Measurements from ENCODE around the gene ACAD9. TPM values are rescaled to one million over a fixed set of nuclear protein-coding genes. Genes with fewer than 3 reads are reported as not detected.
"Not testable (repeated sequence)": the region's sequence is repeated elsewhere in the genome, so short reads cannot be mapped to it uniquely, and the experiment has no call there.

The ACAD9 gene
- total and polyA plus RNA-seq, 8 donors, result 38.6 to 46.4 (median 43.4) TPM

- TF ChIP-seq CTCF (IDR thresholded peaks at IDR 0.05), result no peak
- H3K36me3 ChIP-seq, result peaks cover 0 to 32% of the 10 kb centered on the region in 2 donors
- H3K27me3 ChIP-seq, result no peaks in the 10 kb centered on the region
- DNase-seq, result no peak
- H3K4me3 ChIP-seq, result no peak overlapping the region
- H3K9me3 ChIP-seq, result peaks cover 0 to 11% of the 10 kb centered on the region in 2 donors
- intact Hi-C loops (cut with DNase I), result no loop called here
- no peak overlapping the region for H3K27ac ChIP-seq
- no peaks in the 10 kb centered on the region for H3K4me1 ChIP-seq
- ATAC-seq, result no peak
These were observed 40.6 kb downstream of the ACAD9 start for GRCh38 chr3:128919988-128920387.

DNA sequence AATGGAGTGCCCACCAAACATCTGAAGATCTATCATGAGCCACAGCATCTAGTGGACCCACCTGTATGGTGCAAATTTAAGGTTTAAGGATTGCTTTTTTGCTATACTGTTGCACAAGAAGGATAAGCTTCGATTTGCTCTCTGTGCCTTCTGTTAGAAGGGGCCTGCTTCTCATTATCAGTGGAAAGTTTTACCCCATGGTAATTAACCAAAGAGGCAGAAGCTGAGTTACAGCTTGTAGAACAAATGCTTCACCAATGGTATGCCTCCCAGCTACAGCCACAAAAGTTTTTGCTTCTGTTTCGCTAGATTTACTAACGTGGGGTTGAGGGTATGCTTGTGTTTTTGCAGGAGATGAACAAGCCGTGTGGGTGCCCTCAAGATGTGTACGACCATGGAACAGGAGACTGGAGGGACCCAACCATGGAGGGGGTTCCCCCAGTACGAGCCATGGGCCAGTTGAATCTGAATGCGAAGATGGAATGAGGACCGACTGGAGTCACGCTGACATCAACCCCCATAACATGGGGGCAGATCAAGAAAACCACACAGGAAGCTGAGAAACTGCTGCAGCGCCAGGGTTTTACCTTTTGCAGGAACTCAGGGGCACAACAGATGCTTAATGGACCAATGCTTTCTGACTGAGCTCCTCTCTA, 43.5 kb downstream of the ACAD9 start:
- Histone ChIP-seq H3K27ac (no peak overlapping the region), H3K4me3 (no peak overlapping the region), H3K9me3 (peaks cover 0 to 13% of the 10 kb centered on the region in 2 donors), H3K27me3 (no peaks in the 10 kb centered on the region), H3K36me3 (peaks cover 0 to 10% of the 10 kb centered on the region in 2 donors), H3K4me1 (no peaks in the 10 kb centered on the region)
- no peak for DNase-seq
- TF ChIP-seq CTCF (IDR thresholded peaks at IDR 0.05), result no peak
- no peak for ATAC-seq
- intact Hi-C loops (cut with DNase I), result no loop called here

- DNase-seq, result no peak
- H3K27me3 ChIP-seq, result no peaks in the 10 kb centered on the region
- no peak for ATAC-seq
- peaks cover 0 to 4% of the 10 kb centered on the region in 2 donors for H3K36me3 ChIP-seq
- no peak overlapping the region for H3K27ac ChIP-seq
- intact Hi-C loops (cut with DNase I), result no loop called here
- no peaks in the 10 kb centered on the region for H3K4me1 ChIP-seq
- peaks cover 0 to 13% of the 10 kb centered on the region in 2 donors for H3K9me3 ChIP-seq
- no peak for TF ChIP-seq CTCF (IDR thresholded peaks at IDR 0.05)
- H3K4me3 ChIP-seq, result no peak overlapping the region
These were observed 44.2 kb downstream of the ACAD9 start for GRCh38 chr3:128923576-128923975.

- peaks cover 0 to 13% of the 10 kb centered on the region in 2 donors for H3K9me3 ChIP-seq
These were observed 44.6 kb downstream of the ACAD9 start for GRCh38 chr3:128923986-128924385.

DNA sequence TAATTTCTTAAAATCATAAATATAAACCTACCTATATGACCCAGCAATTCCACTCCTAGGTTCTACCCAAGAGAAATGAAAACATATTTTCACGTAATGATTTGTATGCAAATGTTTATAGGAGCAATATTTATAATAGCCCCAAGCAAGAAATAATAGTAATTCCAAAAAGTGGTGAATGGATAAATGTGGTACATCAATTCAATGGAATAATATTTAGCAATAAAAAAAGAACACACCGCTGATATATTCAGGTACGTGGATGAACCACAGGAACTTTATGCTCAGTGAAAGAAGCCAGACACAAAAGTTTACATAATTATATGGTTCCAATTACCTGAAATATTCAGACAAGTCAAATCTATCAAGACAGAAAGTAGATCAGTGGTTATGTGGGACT, 49.9 kb downstream of the ACAD9 start:
- H3K27me3 ChIP-seq, result no peaks in the 10 kb centered on the region
- intact Hi-C loops (cut with DNase I), result no loop called here

More at GRCh38 chr3:128923986-128924385, 44.6 kb downstream of the ACAD9 start:
- H3K27ac ChIP-seq; intact Hi-C loops (cut with DNase I); H3K4me1 ChIP-seq; H3K4me3 ChIP-seq; ATAC-seq; DNase-seq; H3K27me3 ChIP-seq; H3K36me3 ChIP-seq: not testable (repeated sequence)

More for the DNA sequence above, 49.9 kb downstream of the ACAD9 start:
- no peaks in the 10 kb centered on the region for H3K4me1 ChIP-seq
- ATAC-seq (no peak), DNase-seq (no peak)
- H3K9me3 ChIP-seq, result peaks cover 0 to 14% of the 10 kb centered on the region in 2 donors
- no peaks in the 10 kb centered on the region for H3K36me3 ChIP-seq
- H3K27ac ChIP-seq, result no peak overlapping the region
- H3K4me3 ChIP-seq, result no peak overlapping the region
- TF ChIP-seq CTCF (IDR thresholded peaks at IDR 0.05), result no peak
